CD4-positive, alpha-beta T cell treated with Interleukin-6 for 4 hours (primary cell): ENCODE measurements around the gene FGF21.
"Not testable (repeated sequence)": the region's sequence is repeated elsewhere in the genome, so short reads cannot be mapped to it uniquely, and the experiment has no call there.

Experiments used
- DNase-seq: peaks from one replicate; pipeline ENCODE4 v3.0.0-alpha.2; 2020; ENCODE audit warnings: mixed read lengths

Gene FGF21, protein sequence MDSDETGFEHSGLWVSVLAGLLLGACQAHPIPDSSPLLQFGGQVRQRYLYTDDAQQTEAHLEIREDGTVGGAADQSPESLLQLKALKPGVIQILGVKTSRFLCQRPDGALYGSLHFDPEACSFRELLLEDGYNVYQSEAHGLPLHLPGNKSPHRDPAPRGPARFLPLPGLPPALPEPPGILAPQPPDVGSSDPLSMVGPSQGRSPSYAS

DNA sequence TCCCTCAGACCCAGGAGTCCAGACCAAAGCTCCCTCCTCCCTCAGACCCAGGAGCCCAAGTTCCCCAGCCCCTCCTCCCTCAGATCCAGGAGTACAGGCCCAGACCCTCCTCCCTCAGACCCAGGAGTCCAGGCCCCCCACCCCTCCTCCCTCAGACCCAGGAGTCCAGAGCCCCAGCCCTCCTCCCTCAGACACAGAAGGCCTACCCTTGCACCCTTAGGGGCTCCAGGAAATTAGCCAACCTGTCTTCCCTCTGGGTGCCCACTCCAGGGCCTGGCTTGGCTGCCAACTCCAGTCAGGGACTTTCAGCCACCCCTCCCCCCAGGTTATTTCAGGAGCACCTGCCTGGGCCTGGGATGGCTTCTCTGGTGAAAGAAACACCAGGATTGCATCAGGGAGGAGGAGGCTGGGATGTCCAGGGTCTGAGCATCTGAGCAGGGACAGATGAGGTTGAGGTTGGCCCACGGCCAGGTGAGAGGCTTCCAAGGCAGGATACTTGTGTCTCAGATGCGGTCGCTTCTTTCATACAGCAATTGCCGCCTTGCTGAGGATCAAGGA lies at the start of gene FGF21:
FGF21 (plus strand) TSS at position 441 of the 558 bp plus-strand sequence. CDS start 713 bp downstream, outside the sequence.
- no peak for DNase-seq

DNA sequence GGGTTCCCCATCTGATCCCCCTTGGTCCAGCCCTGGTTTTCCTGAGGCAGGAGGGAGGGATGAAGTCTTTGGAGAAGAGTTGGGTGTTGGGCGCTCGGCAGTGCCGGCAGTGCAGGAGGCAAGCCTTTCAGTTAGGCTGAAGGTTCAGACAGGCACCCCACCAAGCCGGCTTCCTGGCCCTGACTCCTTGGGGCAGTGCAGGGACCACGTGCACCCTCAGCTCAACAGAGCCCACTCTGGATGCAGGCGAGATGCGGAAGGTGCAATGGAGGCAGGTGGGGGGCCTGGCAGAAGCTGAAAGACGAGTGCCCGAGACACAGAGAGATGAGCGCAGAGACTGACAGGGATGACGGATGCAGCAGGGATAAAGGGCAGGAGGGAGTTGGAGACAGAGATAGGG lies 46.9 kb upstream of the FGF21 start:
- DNase-seq, result no peak

DNA sequence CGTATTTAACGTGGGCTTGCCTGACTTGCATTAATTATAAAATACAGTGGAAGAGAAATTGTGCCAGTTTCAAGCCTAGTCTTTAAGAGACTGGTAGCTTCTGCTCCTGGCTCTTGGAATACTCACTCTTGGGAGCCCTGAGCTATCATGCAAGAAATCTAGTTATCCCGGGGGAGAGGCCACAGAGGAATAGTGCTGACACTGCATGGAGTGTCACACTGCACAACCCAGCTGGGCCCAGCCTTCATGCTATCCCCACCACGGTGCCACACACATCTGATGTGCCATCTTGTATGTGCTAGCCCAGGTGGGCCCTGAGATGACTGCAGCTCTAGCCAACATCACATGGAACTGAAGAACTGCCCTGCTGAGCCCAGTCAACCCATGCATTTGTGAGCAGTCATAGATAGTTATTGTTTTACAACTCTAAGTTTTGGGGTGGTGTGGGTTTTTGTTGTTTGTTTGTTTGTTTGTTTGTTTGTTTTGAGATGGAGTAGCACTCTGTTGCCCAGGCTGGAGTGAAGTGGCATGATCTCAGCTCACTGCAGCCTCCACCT lies 44.1 kb upstream of the FGF21 start:
- no peak for DNase-seq

DNA sequence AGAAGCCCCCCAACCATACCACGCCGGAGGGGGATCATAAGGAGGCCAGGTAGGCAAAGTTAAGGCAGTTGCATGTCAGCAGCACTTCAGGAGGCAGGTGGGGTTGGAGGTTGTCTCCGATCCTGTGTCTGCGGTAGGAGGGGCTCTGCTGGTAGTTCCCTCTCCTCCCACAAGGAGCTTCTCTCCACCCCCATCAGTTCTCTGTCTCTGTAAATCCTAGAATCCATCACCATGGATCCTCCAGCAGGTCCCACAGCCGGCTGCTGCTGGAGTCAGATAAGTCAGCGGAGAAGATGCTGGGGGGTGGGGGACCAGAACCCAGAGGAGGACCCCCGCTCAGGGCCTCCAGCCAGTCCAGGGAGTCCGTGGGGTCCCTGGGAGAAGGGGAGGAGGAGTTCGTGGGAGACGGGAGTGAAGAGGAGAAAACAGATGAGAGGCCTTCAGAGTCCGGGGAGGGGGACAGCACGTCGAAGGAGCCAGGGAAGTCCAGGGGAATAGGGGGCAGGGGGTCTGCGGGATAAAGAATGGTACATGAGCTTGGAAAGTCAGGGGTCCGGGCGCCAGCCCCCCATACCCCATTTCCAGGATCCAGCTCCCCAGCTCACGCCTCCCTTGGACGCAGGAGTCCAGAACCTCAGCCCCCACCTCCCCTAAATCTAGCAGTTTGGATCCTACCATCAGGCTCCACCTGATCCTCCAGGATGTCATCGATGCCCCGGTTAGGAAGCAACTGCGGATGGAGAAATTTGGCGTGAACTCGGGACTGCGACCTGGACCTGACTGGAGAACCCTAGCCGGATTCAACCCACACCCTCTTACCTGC lies 42.1 kb upstream of the FGF21 start:
- DNase-seq, result no peak

DNA sequence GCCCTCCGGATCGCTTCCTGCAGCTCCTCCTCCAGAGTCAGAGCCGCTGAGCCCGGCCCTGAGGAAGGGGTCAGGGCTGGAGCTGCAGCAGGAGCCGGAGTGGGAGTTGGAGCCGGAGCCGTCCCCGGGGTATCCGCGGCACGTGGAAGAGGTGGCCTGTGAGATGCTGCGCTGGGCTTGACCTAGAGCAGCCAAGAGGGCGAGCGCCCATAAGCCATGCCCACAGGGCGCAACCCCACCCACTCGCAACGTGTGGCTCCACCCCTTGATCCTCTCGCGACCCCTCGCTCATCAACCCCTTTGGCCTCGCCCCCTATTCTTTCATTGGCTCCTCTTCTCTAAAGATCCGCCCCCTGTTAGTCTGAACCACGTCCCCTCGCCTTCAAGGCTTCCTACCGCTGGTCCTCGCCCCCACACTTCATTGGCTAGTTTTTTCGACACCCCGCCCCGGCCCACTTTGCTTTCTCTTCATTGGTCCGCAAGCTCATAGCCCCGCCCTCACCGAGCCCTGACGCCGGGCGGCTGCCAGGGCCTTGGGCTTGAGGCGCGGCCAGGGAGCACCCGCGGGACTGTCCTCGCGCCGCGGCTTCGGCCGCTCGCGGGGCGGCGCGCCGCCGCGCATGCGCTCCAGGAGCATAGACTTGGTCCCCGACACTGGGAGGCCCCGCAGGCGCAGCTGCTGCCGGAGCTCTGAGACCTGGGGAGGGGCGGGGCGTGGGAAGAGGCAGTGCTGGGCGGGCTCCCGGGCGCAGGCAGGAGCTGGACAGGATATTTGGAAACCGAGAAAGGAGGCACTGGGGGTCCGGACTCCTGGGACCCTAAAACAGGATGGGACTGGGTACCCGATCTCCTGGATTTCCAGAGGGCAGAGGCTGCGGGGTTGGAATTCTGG lies 41.2 kb upstream of the FGF21 start:
- DNase-seq, result peak; percentile 98

DNA sequence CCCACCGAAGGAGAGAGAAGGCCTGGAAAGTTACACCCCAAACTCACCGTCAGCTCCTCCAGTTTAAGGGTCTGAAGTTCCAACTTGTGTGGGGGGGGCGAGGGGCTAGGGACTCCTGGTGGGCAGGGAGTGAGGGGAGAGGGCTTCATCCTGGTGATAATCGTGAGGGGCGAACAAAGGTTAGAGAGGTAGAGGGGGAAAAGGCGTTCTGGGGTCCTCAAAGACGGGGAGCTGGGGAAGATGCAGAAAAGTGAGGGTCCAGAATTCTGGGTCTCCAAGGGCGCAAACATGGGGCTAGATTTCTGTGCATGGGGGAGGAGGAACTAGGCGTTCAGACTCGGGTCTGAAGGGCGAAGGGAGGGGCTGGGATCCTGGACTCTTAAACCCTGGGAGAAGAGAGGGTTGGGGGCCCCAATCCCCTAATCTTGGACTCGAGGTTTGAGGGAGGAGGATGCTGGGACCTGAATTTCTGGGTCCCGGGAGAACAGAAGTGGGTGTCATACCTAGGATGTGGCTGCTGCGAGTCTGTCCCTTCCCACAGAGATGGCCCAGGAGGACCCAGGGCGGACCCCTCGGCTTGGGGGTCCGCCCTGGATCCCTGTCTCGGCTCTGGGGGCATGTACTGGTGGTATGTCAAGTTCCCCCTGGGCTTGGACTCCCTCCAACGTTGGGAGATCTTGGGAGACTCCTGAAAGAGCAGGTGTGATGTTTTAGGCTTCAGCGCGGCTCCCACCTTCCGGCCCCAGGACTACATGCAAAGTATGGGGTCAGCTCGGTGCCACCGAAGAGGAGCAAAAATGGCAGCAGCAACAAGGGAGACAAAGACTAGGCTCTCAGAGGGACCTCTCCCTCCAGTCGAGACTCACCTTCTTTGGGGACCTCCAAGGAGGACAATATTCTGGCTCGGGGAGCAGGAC lies 40.3 kb upstream of the FGF21 start:
- no peak for DNase-seq

DNA sequence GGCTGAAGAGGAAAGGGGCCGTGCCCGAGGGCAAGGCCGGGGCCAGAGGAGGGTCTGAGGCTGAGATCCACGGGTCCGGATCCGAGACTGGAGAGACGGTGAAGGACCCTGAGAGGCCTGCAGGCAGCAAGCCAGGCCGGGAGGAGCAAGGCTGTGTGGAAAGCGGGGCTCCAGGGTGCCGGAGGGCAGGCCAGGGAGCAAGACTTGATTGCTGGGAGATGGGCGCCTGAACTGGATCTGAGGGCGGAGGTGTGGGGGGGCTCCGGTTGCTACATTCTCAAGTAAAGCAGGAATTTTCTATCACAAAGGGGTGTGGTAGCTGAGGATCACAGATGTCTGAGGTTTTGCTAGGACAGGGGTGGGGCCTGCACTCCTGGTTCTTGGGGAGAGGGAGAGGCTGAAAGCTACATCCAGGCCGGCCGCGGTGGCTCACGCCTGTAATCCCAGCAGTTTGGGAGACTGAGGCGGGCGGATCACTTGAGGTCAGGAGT lies 39.6 kb upstream of the FGF21 start:
- no peak for DNase-seq

DNA sequence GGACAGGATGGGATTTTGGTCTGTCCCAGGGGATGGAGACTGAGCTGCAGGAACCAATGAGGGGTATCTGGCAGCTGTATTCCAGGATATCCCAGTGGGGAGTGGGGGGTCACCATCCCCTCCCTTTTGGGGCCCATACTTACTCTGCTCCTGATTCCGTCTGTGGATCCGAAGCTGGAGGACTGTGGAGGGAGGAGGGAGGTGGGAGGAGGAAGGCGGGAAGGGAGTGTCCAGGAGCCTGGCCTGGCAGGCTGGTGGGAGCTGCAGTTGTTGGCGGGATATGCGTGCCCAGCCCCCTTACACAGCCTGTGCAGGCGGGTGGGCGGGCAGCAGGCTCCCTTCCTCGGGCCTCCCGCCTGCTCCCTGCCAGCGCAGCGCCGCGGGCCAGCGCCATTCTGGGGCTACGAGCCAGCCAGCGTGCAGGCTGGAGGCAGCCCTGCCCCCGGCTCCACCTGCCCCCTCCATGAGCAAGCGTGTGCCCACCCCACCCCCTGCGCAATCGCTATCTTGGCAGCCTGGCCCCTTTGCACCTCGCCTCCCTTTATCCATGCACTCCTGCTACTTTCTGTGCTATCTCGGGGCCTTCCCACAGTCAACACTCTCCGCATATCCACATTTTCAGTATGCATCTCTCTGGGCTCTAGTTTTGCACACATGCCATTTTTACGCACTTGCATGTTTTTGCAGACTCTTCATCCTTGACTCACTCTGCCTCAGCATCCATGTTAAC lies 38.6 kb upstream of the FGF21 start:
- no peak for DNase-seq

DNA sequence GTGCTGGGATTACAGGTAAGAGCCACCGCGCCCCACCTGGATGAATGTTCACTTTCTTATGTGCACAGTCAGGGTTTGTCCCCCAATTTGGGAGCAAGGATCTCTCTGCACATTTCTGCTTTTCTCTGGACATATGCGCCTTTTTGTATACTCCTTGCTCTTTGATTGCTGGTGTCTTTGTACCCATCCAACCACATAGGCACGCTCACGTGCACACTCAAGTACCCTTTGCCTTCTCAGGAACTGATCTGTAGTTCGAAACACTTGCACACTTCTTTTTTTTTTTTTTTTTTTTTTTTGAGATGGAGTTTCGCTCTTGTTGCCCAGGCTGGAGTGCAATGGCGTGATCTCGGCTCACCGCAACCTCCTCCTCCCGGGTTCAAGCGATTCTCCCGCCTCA lies 37.2 kb upstream of the FGF21 start:
- DNase-seq, result not testable (repeated sequence)

DNA sequence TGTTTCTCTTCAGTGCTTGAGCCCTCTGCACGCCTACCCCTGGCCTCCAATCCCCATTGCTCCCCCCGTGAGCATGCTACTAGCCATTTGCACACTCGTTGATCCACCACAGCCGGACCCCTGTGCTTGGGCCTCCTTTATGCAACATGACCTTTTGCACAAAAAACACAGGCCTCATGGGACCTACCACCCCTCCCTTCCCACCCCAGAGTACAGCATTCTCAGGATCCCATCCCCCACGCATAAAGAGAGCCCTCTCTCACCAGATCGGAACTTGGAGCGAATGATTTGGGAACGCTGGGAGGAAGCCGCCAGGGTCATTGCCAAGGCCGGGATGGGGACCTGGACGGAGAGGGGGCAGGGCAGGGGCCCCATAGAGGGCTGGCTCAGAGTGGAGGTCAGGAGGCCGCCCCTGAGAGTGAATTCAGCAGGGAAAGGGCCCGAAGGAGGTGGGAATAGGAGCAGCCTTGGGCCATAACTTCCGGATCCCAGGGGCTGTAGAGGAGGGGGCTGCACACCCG lies 36.6 kb upstream of the FGF21 start:
- DNase-seq, result no peak

DNA sequence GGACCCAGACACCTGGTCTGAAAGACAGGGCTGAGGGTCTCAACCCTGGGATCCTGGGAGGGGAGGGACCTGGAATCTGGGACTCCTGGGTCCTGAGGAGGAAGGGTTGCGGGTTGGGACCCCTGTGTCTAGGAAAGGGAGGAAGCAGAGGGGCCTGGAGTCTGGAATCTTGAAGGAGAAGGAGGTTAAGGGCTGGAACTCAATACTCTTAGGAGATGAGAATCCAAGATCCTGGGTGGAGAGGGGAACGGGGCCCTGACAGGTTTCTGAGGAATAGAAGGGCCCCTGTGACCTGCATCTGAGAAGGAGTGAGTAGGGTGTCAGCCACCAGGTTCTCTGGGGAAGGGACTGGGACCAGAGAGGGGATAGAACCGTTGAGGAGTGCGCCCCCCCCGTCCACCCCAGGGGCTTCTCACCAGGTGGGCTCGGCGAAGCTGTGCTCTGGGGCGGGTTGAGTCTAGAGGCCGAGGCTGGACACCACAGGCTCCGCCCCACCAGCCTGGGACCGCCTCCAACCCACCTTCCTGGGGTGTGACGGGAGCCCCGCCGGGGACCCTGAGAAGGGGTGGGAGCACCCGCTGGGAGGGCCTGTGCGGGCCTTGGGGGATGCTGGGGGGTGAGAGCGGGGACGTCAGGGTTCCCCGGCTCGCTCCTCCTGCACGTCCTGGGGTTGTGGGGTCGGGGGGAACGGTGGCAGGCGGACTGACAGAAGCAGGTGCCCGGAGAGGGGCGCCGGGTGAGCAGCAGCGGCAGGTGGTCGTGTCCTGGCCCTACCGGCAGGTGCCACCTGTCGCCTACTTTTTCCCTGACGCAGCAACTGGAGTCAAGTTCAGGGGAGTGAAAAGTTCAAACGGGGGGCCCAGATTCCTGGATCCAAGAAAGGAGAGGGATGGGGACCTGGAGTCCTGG lies 35.8 kb upstream of the FGF21 start, which contains the start of gene MAMSTR:
MAMSTR (minus strand) TSS at position 463 of the 909 bp plus-strand sequence. CDS start 694 bp downstream, outside the sequence.
- DNase-seq, result no peak

DNA sequence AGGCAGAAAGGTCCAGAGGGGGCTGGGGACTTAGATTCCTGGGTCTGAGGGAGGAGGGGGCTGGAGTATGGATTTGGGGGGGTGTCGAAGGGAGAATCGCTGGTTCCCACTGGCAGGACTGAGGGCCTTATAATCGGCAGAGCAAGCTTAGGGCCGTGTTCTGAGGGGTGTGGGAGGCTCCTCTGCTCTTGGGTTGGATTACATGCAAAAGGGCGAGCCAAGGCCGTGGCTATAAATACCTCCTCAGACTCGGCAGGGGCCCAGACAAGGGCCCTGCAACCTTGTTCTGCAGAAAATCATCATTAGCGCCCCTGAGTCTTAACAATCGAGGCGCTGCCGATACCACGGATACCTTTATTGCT lies 35.1 kb upstream of the FGF21 start:
- DNase-seq, result no peak

DNA sequence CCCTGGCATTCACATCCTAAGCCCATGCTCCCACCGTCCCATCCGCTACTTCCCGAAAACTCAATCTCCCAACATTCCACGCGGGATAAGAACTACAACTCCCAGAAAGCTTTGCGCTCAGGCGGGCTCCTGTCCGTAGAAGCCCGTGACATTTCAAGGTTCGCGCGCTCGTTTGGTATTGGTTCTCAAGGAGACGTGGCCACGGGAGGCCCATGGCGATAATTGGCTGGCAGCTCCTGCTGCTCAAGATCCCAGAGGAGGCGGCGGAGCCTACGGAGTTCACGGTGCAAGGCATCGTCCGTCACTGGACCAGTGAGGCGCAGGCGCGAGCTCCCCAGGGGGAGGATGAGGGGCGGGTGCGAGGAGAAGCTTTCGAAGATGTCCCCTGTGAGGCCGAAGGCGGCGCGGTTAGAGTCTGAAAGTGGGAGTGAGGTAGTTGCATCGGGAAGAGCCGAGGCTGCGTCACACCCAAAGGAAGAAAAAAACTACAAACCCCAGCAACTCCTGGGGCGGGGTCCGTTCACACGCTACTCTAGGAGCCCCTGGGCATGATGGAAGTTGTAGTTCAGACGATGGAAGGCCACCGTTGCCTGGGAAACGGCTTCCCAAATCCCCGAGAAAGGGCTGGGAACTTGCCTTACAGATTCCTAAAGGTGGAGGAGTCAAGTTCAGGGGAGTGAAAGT lies 34.6 kb upstream of the FGF21 start:
- DNase-seq, result peak; percentile 92

DNA sequence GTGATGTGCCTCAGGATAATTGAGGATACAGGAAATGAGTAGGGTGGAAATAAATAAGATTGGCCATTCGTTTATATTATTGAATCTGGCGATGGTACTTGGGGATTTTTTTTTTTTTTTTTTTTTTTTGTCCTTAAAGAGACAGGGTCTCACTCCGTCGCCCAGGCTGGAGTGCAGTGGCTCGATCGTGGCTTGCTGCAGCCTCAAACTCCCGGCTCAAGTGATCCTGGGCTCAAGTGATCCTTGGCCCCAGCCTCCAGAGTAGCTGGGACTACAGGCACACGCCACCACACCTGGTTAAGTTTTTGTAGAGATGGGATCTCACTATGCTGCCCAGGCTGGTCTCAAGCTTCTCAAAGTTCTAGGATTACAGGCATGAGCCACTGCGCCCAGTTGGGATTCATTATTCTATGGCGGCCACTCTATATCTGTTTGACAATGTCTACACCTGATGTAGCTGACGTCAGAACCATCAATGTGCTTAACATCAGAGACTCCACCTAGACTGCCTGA lies 33.1 kb upstream of the FGF21 start:
- no peak for DNase-seq

DNA sequence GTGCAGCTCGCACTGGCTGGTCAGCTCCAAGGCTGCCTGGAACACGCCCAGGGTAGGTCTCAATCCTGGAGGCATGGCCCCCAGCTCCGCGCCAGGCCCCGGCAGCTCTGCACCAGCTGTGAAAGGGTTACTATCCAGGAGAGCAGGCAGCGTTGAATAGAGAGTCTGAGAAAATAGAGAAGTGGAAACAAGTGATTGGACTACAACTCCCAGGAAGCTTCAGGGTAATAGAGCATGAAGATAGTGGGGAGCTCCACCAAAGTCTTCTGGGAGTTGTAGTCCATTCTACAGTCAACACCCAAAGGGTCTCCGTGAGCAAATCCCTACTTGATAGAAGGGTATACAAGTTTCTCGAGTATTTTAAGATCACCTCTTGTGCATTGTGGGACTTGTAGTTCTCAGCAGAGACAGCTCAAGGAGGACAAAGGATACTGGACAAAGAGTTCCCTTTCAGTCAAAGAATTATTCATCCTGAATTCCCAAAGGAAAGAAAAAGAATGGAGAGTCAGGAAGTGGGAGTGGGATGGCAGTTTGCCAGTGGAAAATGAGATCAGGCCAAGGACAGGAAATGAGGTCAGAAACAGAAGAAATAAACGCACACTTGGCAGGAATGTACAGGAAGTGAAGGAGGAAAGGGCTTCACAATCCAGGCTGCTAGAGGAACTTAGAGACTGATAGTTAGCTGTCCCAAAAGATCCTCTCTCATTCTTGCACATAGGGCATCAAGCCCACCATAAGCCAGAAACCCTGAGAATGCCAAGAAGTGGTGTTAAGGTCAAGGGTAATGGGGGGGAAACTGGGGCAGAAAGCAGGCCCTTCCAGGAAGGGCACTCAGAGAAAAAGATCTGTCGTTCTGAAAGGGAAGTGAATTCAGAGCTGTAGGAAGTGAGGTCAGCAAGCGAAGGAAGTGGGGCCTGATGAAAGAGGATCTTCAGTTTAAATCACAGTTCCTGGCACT lies 30.2 kb upstream of the FGF21 start:
- DNase-seq, result peak; percentile 29

DNA sequence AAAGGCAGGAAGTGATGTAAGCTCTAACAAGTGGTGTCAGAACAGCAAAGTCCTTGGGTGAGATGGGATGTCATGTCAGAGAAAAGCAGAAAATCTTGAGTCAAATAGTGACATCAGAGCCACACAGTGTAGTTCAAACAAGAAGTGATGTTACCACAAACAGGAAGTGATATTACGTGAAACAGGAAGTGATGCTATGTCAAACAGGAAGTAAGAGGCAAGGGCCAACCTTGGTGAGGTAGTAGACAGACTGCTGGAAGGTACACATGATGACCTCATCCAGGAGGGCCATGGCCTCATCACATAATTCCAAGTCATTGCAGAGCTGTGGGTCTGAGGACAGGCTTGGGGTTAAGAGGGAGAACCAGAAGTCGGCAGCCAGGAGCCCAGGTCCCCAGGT lies 28.8 kb upstream of the FGF21 start:
- DNase-seq, result no peak
